ENCODE results near the gene CAPG.

Gene CAPG

DNA sequence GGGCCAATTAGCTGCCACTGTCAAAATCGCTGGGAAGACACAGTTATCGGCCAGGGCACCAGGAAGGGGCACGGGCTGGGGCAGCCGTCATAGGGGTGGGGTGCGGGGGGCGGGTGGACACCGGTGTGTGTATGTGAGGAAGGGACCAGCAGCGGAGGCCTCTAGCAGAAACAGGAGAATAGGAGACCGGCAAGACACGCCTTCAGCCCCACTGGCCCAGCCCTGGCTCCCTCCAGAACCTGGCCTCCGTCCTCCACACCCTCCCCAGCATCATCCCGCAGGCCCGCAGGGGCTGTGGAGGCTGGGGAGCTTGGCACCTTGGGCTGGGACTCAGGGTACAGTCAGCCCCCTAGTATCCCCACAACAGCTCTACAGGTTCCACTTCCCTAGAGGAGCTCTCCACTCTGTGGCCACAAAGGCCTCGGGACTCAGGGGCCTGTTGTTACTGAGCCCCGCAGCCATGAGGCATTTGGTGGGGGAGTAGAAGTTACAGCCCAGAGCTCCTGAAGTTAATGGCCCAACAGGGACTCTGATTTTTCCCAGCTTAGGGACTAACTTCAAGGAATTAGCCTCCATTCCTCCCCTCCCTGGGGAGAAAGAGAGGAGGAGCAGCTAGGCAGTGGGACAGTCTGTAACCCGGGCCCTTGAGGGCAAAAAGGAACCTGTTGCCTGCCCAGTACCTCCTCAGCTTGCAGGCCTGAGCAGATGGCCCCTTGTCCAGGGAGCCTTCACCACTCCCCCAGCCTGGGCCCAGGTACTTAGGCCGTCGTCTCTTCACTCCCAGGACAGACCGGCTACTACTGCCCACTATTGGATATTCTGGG is 28.2 kb upstream of the CAPG start:
- DNase-seq (ENCODE audit: low spot score), result peak; percentile 42

- DNase-seq (ENCODE audit: low spot score), result peak; percentile 51
These were observed 27.5 kb upstream of the CAPG start for GRCh38 chr2:85437488-85438200.

DNA sequence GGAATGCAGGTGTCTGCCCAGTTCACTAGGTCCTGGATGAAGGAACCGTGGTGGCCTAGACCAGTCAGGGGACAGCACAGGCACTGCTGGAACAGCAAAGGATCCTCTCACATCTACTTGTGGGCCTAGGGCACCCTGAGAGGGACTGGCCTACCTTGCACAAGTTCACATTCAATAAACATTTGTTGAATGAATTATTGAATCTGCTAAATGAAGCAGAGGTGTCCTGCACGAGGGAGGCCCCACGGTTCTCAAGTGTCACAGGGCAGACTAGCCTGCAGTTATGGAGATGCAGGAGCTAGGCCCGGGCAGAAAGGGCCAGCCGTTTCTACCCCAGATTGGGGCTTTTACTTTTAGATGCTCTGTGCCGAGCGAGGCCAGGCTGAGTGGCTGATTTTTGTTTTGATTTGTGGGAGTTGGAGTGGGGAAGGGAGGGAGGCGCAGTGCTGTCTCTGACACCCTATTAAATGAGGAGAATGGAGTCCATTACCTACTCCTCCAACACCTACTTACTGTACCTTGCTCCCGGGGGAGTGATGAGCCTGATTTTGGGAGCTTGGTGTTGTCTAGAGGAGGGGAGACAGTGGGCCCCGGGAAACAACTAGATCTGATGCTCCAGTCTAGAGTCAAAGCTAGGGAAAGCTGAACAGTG is 26.8 kb upstream of the CAPG start:
- peak; percentile 43 for DNase-seq (ENCODE audit: low spot score)

DNA sequence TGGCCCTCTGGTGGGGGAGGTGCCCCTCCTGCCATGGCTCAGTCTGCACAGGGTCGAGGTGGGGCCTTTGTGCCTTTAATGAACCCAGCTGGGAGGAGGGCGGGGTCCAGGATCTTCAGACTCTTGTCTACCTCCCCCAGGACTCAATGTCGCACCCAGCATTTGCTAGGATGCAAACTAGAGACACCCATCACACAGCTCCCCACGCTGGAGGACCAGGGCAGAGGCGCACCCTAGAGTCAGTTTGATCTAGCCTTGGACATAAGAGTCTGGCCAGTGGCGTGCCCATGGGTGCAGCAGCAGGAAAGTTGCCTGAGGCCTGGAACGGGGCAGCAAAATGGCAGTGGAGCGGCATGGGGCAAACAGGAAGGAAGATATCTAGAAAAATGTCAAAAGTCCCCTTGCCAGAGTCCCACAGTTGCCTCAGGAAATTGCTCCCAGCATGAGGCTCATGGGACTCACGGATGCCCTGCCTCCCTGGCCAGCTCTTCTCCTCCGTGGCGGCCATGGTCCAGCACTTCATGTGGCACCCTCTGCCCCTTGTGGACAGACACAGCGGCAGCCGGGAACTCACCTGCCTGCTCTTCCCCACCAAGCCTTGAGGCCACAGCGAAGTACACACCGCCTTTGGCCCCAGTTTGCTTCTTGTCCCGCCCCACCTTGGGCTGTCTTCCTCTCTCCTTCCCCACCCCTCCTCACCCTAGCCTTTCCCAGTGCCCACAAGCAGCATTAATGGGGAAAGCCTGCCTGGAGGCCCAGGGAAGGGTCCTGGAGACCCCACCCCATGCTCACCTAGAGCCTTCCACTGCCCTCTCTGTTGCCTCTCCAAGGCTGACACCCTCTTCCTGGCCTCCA is 26.0 kb upstream of the CAPG start:
- peak; percentile 25 for DNase-seq (ENCODE audit: low spot score)

DNA sequence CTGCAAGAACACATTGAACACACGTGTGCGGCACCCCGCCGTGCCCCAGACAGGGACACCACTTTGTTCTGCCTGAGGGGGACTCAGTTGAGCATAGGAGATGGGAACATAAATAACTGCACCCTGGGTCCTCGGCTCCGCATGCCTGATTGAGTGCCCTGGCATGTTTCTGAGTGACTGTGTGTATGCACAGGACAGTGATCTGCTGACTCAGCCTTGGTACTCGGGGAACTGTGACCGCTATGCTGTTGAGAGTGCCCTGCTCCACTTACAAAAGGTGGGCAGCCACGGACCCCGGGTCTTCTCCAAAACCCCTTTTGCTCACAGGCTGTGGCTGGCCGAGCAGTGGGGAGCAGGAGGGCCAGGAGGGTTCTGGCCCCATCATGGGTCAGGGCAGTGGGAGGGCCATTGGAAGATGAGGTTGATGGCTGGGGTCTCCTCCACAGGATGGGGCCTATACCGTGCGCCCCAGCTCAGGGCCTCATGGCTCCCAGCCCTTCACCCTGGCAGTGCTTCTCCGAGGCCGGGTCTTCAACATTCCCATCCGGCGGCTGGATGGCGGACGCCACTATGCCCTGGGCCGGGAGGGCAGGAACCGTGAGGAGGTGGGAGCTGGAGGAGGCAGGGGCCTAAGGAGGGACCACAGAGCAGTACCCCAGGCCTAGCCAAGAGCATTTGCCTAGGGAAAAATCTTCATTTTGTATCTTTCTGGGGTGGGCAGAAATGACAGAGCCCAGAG is 25.2 kb upstream of the CAPG start:
- DNase-seq (ENCODE audit: low spot score), result no peak

- DNase-seq (ENCODE audit: low spot score), result no peak
These were observed 24.5 kb upstream of the CAPG start for GRCh38 chr2:85434696-85435095.

DNA sequence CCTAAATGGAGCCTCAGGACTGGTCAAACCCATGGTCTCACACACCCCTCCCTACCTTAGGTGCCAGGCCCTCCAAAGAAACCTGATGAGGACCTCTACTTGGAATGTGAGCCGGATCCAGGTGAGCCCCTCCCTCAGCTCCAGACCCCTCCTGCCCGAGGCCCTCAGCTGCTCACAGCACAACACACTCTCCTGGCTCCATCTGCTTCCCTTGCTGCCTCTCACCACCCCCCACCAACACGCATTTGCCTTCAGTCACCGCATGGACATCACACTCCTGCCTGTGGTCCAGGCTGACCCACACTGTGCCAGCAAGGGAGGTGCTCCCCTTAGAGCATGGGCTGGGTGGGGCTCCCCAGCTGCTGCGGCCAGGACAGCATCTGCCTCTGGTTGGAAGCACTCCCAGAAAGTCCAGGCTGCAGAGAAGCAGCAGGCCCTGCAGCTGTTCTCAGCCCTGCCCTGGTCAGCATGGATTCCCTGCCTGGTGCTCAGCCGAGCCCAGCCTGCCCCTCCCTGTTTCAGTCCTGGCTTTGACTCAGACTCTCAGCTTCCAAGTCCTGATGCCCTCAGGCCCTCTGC is 23.4 kb upstream of the CAPG start:
- peak; percentile 69 for DNase-seq (ENCODE audit: low spot score)

GRCh38 chr2:85431570-85432205 is 21.5 kb upstream of the CAPG start:
- DNase-seq (ENCODE audit: low spot score), result peak; percentile 82

- DNase-seq (ENCODE audit: low spot score), result peak; percentile 96
These were observed 20.8 kb upstream of the CAPG start for GRCh38 chr2:85430752-85431569.

GRCh38 chr2:85429924-85430289 is 19.7 kb upstream of the CAPG start:
- no peak for DNase-seq (ENCODE audit: low spot score)

GRCh38 chr2:85429213-85429923 is 19.2 kb upstream of the CAPG start:
- no peak for DNase-seq (ENCODE audit: low spot score)

DNA sequence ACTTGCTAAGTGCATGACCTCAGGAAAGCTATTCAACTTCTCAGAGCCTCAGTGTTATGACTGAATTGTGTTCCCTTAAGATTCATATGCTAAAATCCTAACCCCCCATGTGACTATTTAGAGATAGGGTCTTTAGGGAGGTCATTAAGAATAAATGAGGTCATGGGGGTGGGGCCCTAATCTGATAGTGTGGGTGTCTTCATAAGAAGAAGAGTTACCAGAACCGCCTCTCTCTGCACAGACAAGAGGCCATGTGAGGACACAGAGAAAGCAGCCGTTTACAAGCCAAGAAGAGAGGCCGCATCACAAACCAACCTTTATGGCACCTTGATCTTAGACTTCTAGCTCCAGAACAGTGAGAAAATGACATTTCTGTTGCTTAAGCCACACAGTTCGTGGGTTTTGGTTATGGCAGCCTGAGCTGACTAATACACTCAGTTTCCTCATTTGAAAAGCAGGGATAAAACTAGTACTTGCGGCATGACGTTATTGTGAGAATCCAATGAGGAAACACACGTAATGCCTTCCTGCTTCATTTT is 18.2 kb upstream of the CAPG start:
- peak; percentile 21 for DNase-seq (ENCODE audit: low spot score)

DNA sequence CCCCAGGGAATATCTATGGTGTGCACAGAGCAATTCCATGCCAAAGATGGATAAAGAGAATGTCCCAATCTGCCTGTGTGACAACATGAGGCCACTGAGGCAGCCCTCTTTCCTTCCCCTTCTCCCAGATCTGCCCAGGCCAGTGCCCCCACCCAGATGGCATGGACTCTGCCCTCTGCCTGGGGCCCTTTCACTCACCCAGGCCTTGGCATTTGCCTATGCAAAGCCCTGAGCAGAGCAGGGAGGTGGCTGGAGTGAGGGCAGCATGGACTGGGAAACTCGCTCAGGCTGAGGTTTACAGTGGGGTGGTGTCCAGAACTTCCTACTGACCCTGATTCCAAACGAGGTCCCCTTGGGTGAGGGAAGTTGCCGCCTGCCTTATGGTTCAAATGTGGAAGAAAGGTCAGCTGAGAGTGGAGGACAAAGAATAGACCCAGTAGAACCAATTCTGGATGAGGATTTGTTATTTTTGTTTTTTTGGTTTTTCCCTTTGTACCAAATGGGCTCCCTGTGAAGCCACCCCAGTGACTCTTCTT is 17.2 kb upstream of the CAPG start:
- no peak for DNase-seq (ENCODE audit: low spot score)

- no peak for DNase-seq (ENCODE audit: low spot score)
These were observed 15.4 kb upstream of the CAPG start for GRCh38 chr2:85425588-85425987.

DNA sequence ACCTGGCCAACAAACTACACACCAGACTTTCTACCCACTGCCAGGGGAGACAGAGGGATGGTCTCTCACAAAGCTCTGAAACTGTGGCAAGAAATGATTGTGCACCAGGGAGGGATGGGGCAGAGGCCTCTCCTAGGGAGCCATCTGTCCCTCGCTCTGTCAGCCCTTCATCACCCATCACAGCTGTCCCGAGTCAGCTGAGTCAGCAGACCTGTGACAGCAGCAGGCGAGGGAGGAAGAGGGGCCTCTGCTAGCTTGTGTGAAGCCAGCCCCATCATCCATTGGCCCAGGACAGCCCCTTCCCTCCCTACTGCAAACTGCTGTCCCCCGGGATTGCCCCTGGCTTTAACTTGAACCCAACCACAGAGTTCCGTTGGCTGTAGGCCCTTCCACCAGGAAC is 13.4 kb upstream of the CAPG start:
- DNase-seq (ENCODE audit: low spot score), result no peak

- DNase-seq (ENCODE audit: low spot score), result no peak
These were observed 11.9 kb upstream of the CAPG start for GRCh38 chr2:85422072-85422457.

DNA sequence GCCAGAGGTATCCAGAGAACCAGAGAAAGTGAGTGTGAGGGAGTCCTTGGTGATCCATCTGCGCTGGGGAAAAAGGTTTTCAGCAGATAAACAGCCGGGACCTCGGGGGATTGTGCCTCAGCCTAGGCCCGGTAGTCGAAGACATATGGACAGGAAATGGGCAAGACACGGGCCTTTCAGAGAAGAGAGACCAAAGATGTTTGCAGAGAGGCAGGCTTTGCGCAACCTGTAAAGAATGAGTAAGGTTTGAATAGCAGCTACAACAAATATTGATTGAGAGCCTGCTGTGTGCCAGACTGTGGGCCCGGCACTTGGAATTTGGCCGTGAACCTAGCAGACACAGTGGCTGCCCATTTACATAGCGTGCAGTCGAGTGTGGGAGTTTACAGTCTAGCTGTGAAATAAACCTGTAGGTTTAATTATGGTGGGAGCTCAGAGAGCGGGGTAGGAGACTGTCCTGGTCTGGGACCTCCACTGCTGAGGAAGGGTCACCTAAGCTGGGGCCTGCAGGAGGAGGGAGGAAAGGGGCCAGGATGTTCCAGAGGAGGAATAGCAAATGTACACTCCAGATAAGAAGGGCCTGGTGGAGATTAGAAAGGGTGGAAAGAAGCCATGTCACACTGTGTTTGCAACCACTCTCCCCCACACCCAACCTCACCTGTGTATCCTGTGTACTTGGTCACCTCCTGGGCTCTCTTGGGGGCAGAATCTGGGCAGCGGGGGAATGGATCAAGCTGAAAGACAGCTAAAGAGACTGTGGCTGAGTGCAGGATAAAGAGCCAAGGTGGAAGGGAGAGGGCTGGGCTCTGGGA is 11.3 kb upstream of the CAPG start:
- DNase-seq (ENCODE audit: low spot score), result no peak
